ENCODE data around the gene COX8A.
"Not testable (repeated sequence)": the region's sequence is repeated elsewhere in the genome, so short reads cannot be mapped to it uniquely, and the experiment has no call there.

The COX8A gene

GRCh38 chr11:63942803-63943202 lies 31.6 kb upstream of the COX8A start:
- DNase-seq (ENCODE audit: insufficient read length) (no peak), FAIRE-seq (no peak)
- TF ChIP-seq POLR2A (IDR thresholded peaks at IDR 0.05; ENCODE audit: low read depth, low read length): no peak
- no peak for TF ChIP-seq TAF1 (IDR thresholded peaks at IDR 0.05; ENCODE audit: borderline replicate concordance, low read depth, low read length)
- no peak for TF ChIP-seq POLR2AphosphoS5 (IDR thresholded peaks at IDR 0.05; ENCODE audit: low read depth, low read length)

- FAIRE-seq: no peak
- no peak for DNase-seq (ENCODE audit: insufficient read length)
- TF ChIP-seq POLR2AphosphoS5 (IDR thresholded peaks at IDR 0.05; ENCODE audit: low read depth, low read length): no peak
- TF ChIP-seq TAF1 (IDR thresholded peaks at IDR 0.05; ENCODE audit: borderline replicate concordance, low read depth, low read length): no peak
- no peak for TF ChIP-seq POLR2A (IDR thresholded peaks at IDR 0.05; ENCODE audit: low read depth, low read length)
These were observed 29.4 kb upstream of the COX8A start for GRCh38 chr11:63944987-63945386.

GRCh38 chr11:63945477-63946163 lies 28.8 kb upstream of the COX8A start:
- DNase-seq (ENCODE audit: insufficient read length) (no peak), FAIRE-seq (peak; percentile 65)
- no peak for TF ChIP-seq TAF1 (IDR thresholded peaks at IDR 0.05; ENCODE audit: borderline replicate concordance, low read depth, low read length)
- TF ChIP-seq POLR2A (IDR thresholded peaks at IDR 0.05; ENCODE audit: low read depth, low read length): no peak
- no peak for TF ChIP-seq POLR2AphosphoS5 (IDR thresholded peaks at IDR 0.05; ENCODE audit: low read depth, low read length)

- DNase-seq (ENCODE audit: insufficient read length) (no peak), FAIRE-seq (no peak)
- TF ChIP-seq TAF1 (IDR thresholded peaks at IDR 0.05; ENCODE audit: borderline replicate concordance, low read depth, low read length) (0 out of 2 replicates have a peak, but pooled peaks have one; percentile 22), POLR2AphosphoS5 (IDR thresholded peaks at IDR 0.05; ENCODE audit: low read depth, low read length) (peak; percentile 56; the same call in 1 of the 2 replicates), POLR2A (IDR thresholded peaks at IDR 0.05; ENCODE audit: low read depth, low read length) (peak; percentile 53; the same call in 1 of the 2 replicates)
These were observed 22.5 kb upstream of the COX8A start for GRCh38 chr11:63951779-63952536.

- FAIRE-seq: no peak
- DNase-seq (ENCODE audit: insufficient read length): no peak
- no peak for TF ChIP-seq POLR2AphosphoS5 (IDR thresholded peaks at IDR 0.05; ENCODE audit: low read depth, low read length)
- TF ChIP-seq TAF1 (IDR thresholded peaks at IDR 0.05; ENCODE audit: borderline replicate concordance, low read depth, low read length): no peak
- no peak for TF ChIP-seq POLR2A (IDR thresholded peaks at IDR 0.05; ENCODE audit: low read depth, low read length)
These were observed 21.9 kb upstream of the COX8A start for GRCh38 chr11:63952570-63952969.

DNA sequence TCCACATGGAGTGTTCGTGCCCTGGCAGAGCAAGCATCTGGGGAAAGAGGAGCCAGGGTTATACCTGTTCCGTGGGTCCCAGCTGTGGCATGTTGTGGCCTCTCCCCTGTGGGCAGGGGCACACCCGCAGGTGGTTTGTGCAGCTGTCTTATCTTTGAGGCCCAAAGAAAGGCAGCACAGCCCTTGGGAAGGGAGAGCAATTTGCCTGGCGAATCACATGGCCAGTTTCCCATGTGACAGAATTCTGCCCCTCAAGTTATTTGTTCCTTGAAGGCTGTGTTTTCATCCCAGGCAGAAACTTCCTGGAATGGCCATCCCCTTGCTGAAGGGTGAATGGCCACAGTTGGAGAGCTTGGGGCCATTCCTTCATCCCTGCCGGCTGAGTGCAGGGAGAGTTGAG lies 16.4 kb upstream of the COX8A start:
- no peak for TF ChIP-seq TAF1 (IDR thresholded peaks at IDR 0.05; ENCODE audit: borderline replicate concordance, low read depth, low read length)
- TF ChIP-seq POLR2A (IDR thresholded peaks at IDR 0.05; ENCODE audit: low read depth, low read length): no peak
- no peak for FAIRE-seq
- no peak for DNase-seq (ENCODE audit: insufficient read length)

DNA sequence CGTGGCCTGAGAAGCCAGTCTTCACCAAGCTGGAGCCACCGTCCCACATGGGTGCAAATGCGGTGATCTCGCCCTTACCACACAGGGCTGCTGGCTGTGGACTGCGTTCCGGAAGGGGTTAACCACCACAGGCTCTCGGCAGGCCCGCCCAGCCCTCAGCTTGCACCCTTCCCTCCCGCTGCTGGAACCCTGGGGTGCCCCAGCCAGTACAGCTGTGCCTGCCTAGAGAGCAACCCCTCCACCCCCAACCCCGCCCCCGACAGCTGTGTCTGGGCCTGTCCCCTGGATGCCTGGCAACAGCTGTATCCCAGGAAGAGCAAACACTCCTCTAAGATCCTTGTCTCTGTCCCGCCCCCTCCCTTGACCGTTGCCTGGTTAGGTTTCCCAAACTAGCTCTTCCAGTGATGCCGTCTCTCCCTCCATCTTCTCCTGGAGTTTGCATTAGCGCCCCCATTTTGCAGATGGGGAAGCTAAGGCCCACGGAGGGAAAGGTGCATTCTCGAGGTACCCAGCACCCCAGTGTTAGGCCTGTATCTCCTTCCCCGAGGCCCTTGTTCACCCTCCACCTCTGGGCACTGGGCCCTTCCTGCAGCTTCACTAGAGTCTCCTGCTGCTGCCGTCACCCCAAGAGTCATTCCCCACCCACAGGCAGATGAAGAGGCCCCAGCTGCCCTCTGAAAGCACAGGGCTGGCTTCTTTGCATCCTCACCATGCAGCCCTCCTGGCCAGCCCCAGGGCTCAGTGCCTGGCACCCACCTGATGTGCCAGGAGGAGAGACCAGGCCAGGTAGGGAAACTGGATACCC lies 12.6 kb upstream of the COX8A start:
- TF ChIP-seq POLR2A (IDR thresholded peaks at IDR 0.05; ENCODE audit: low read depth, low read length) (no peak), POLR2AphosphoS5 (IDR thresholded peaks at IDR 0.05; ENCODE audit: low read depth, low read length) (no peak), TAF1 (IDR thresholded peaks at IDR 0.05; ENCODE audit: borderline replicate concordance, low read depth, low read length) (no peak)
- no peak for FAIRE-seq
- DNase-seq (ENCODE audit: insufficient read length): no peak

DNA sequence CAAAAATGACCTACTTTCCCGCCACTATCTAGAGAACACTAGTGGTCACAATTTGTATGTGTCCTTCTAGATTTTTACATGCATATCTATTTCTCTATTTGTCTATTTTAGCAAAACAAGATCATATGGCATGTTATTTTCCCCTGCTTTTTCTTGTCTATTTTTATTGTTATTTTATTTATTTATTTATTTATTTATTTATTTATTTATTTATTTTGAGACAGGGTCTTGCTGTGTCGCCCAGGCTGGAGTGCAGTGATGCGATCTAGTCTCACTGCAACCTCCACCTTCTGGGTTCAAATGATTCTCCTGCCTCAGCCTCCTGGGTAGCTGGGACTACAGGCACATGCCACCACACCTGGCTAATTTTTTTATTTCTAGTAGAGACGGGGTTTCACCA lies 10.5 kb upstream of the COX8A start:
- FAIRE-seq; DNase-seq (ENCODE audit: insufficient read length): not testable (repeated sequence)

- no peak for FAIRE-seq
- TF ChIP-seq POLR2AphosphoS5 (IDR thresholded peaks at IDR 0.05; ENCODE audit: low read depth, low read length): no peak
These were observed 8.0 kb upstream of the COX8A start for GRCh38 chr11:63966444-63966843.

DNA sequence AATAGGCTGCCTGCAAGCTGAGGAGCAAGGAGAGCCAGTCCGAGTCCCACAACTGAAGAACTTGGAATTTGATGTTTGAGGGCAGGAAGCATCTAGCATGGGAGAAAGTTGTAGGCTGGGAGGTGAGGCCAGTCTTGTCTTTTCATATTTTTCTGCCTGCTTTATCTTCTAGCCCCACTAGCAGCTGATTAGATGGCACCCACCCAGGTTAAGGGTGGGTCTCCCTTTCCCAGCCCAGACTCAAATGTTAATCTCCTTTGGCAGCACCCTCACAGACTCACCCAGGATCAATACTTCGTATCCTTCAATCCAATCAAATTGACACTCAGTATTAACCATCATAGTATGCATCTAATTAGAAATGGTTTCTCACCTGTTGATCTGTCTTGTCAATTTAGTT lies 5.0 kb upstream of the COX8A start:
- DNase-seq (ENCODE audit: insufficient read length) (no peak), FAIRE-seq (no peak)
- TF ChIP-seq POLR2A (IDR thresholded peaks at IDR 0.05; ENCODE audit: low read depth, low read length) (no peak), POLR2AphosphoS5 (IDR thresholded peaks at IDR 0.05; ENCODE audit: low read depth, low read length) (no peak), TAF1 (IDR thresholded peaks at IDR 0.05; ENCODE audit: borderline replicate concordance, low read depth, low read length) (no peak)

More at GRCh38 chr11:63966444-63966843, 8.0 kb upstream of the COX8A start:
- DNase-seq (ENCODE audit: insufficient read length): no peak

- FAIRE-seq (no peak), DNase-seq (ENCODE audit: insufficient read length) (no peak)
- TF ChIP-seq POLR2AphosphoS5 (IDR thresholded peaks at IDR 0.05; ENCODE audit: low read depth, low read length) (no peak), TAF1 (IDR thresholded peaks at IDR 0.05; ENCODE audit: borderline replicate concordance, low read depth, low read length) (no peak), POLR2A (IDR thresholded peaks at IDR 0.05; ENCODE audit: low read depth, low read length) (no peak)
These were observed 3.5 kb upstream of the COX8A start for GRCh38 chr11:63970902-63971301.

DNA sequence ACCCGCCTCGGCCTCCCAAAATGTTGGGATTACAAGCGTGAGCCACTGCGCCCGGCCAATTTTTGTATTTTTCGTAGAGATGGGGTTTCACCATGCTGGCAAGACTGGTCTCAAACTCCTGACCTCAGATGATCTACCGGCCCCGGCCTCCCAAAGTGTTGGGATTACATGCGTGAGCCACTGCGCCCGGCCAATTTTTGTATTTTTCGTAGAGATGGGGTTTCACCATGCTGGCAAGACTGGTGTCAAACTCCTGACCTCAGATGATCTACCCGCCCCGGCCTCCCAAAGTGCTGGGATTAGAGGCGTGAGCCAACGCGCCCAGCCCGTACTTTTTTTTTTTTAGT lies 535 bp upstream of the COX8A start:
- FAIRE-seq; DNase-seq (ENCODE audit: insufficient read length): not testable (repeated sequence)

Data from GM12892 (cell line).